Fibroblast of villous mesenchyme (primary cell): Measurements from ENCODE around the gene CAST. TPM values are rescaled to one million over a fixed set of nuclear protein-coding genes. Genes with fewer than 3 reads are reported as not detected.
A peak's percentile ranks its signal among the peaks of the same experiment; 100 is the strongest.

ENCODE experiments used
- DNase-seq: peaks from one replicate; pipeline ENCODE4 v3.0.0-alpha.2; 2010; ENCODE audit warnings: low read depth
- H3K4me3 ChIP-seq: 2 replicates; pipeline ENCODE4 v1.5.1; 2011; ENCODE audit warnings: low read depth, mild to moderate bottlenecking, low read length
- CTCF ChIP-seq: IDR thresholded peaks from 2 replicates; pipeline ENCODE4 v1.5.1; 2012; ENCODE audit warnings: low read depth, mild to moderate bottlenecking, low read length; ENCODE audit not compliant: insufficient read depth
- total RNA-seq: library from RNA; depleted of rRNA; stranded (reverse); fragments of >200 nt; gene quantifications from 2 replicates; pipeline ENCODE4 v1.2.3, GENCODE V29; 2012

Gene CAST
- total RNA-seq, 1 donor = 200 TPM

DNA sequence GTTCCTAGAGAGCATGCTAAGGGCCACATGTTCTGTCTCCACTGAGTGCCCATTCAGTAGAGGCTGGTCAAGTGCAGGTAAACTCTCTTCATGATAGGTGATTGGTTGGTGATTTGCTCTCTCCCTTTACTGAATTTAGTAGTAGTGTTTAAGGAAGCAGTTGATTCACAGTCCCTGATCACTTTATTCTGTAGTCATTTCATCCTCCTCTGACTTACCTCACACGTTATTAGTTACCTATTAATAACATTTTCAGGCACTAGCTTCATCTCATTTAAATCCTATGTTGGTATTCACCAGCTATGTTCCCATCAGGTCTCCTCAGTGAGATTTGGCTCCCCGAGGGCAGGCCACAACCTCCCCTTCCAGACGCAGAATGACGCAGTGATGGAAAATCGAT is 93.7 kb downstream of the CAST start:
- no peak overlapping the region for H3K4me3 ChIP-seq
- TF ChIP-seq CTCF = no peak
- no peak for DNase-seq

GRCh38 chr5:96756985-96757384 is 94.8 kb downstream of the CAST start:
- H3K4me3 ChIP-seq = no peak overlapping the region
- no peak for DNase-seq
- TF ChIP-seq CTCF = no peak

- TF ChIP-seq CTCF = no peak
- DNase-seq = no peak
- no peak overlapping the region for H3K4me3 ChIP-seq
These were observed 96.4 kb downstream of the CAST start for GRCh38 chr5:96758621-96759020.

- no peak overlapping the region for H3K4me3 ChIP-seq
- no peak for TF ChIP-seq CTCF
- DNase-seq = no peak
These were observed 99.4 kb downstream of the CAST start for GRCh38 chr5:96761618-96762017.

- no peak overlapping the region for H3K4me3 ChIP-seq
- DNase-seq = peak; percentile 85
- TF ChIP-seq CTCF = no peak
These were observed 100.8 kb downstream of the CAST start for GRCh38 chr5:96763026-96763425.

DNA sequence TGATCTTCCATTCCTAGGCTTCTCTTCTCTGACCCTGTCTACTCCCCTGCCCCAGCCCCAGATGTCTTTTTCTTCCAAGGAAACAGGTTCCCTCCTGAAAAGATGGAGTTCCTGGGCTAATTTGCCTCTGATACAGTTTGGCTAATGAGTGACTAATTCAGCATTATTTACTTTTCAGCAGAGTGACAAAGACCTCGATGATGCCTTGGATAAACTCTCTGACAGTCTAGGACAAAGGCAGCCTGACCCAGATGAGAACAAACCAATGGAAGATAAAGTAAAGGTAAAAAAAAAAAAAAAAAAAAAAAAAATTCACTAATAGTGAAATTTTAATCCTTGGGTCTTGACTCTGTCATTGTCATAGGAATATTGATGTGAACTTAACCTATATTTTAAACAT is 102.9 kb downstream of the CAST start:
- DNase-seq = no peak
- H3K4me3 ChIP-seq = no peak overlapping the region
- no peak for TF ChIP-seq CTCF

GRCh38 chr5:96768708-96769251 is 106.6 kb downstream of the CAST start:
- DNase-seq = no peak
- H3K4me3 ChIP-seq = no peak overlapping the region
- TF ChIP-seq CTCF = no peak
